ENCODE results near the gene LCE2D. TPM values are rescaled to one million over a fixed set of nuclear protein-coding genes. Genes with fewer than 3 reads are reported as not detected.

Gene LCE2D, protein sequence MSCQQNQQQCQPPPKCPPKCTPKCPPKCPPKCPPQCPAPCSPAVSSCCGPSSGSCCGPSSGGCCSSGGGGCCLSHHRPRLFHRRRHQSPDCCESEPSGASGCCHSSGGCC
- total RNA-seq = not detected in 2 replicates

DNA sequence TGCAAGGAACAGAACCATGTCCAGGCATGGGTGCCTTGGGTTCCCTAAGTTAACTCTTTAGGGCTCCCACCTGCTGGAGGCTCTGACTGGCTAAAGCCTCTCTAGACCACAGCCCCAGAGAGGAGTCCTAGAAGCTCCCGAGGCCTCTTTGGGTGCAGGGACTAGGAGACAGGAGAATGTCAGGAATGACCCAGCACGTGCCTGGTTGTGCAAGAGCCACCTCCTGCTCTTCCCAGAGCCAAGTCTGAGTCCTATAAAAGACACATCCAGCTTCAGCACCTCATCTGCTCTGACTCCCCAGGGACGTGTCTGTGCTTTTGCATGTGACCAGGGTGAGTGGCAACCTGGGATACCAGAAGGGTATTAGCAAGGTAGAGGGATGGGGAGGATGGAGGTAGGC lies at the start of gene LCE2D:
Gene LCE2D, plus strand, starts transcription at position 283 of the 400 bp plus-strand sequence. CDS start 726 bp downstream, outside the sequence.

DNA sequence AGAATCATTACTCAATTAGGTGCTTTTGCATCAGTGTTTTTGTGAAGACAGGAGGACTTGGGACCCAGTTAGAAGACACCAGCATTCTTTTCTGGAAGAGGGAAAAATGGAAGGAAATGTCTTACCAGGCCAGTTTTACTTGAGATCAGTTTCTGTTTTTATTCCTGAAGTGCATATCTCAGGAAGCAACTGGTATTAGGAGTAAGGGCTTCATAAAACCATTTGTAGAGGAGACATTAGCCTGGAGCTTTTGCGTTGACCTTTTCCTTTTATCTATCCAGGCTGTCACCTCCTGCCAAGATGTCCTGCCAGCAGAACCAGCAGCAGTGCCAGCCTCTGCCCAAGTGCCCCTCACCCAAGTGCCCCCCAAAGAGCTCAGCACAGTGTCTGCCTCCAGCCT lies 49.7 kb upstream of the LCE2D start, which contains the start of gene LCE3B:
Gene LCE3B, plus strand, starts transcription at position 301 of the 400 bp plus-strand sequence. Its CDS starts 0 bp downstream, at position 301.

DNA sequence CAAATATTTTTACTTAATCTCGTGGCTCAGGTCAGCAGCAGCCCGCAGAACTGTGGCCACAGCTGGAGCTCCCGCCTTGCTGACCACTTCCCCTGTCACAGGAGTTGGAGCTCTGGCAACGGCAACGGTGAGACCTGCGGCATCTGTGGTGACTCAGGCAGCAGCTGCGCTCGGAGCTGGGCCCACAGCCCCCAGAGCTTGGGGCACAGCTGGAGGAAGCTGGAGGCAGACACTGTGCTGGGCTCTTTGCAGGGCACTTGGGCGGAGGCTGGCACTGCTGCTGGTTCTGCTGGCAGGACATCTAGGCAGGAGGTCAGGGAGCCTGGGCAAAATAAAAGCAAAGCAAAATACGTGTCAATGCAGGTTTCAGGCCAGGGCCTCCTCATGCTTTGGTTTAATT lies 40.4 kb upstream of the LCE2D start, which contains the start of gene LCE3A:
Gene LCE3A, minus strand, starts transcription at position 301 of the 400 bp plus-strand sequence. Its CDS starts 0 bp downstream, at position 301.

GRCh38 chr1:152674983-152675382 lies 11.8 kb downstream of the LCE2D start, which contains the start of gene LCE2C:
Gene LCE2C, plus strand, starts transcription at chr1:152675279. Its CDS starts 737 bp downstream, at chr1:152676016.

GRCh38 chr1:152685823-152686222 lies 22.6 kb downstream of the LCE2D start, which contains the start of gene LCE2B:
Gene LCE2B, plus strand, starts transcription at chr1:152686123. Its CDS starts 721 bp downstream, at chr1:152686844.

GRCh38 chr1:152697701-152698600 lies 34.8 kb downstream of the LCE2D start, which contains the start of gene LCE2A:
Gene LCE2A, plus strand, starts transcription at chr1:152698345. Its CDS starts 557 bp downstream, at chr1:152698902.

DNA sequence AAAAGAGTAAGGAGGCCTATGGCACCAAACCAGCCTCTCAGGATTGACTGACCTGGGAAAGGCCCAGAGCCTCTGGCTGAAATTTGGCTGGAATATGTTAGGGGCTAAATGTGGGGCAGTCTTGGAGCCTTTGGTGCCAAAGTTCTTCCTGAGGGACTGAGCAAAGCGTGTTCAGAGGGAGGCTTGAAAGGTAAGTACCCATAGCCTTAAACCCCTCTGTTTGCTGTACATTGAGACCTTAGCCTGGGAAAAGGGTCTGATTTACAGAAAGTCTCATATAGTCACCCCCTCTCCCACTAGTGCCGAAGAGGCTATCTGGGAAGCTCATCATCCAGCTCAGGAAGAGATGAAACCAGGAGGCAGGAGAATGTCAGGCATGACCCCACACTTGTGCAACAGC lies 44.7 kb downstream of the LCE2D start, which contains the start of gene LCE4A:
Gene LCE4A, plus strand, starts transcription at position 301 of the 400 bp plus-strand sequence. CDS start 916 bp downstream, outside the sequence.

Other genes starting within 250 kb of the LCE2D start
- gene CRNN, start 249.1 kb upstream of the LCE2D start, total RNA-seq = not detected in 2 replicates
- gene LCE5A, start 152.6 kb upstream of the LCE2D start, total RNA-seq = not detected in 2 replicates
- gene CRCT1, start 148.9 kb upstream of the LCE2D start, total RNA-seq = not detected in 2 replicates
- not detected in 2 replicates for gene LCE3E, start 96.6 kb upstream of the LCE2D start, total RNA-seq
- gene LCE3D, start 82.9 kb upstream of the LCE2D start, total RNA-seq = not detected in 2 replicates
- gene LCE3C, start 63.1 kb upstream of the LCE2D start, total RNA-seq = not detected in 2 replicates
- not detected in 2 replicates for gene LCE3B, start 49.6 kb upstream of the LCE2D start, total RNA-seq
- not detected in 2 replicates for gene LCE3A, start 40.3 kb upstream of the LCE2D start, total RNA-seq
- not detected in 2 replicates for gene LCE2C, start 11.9 kb downstream of the LCE2D start, total RNA-seq
- not detected in 2 replicates for gene LCE2B, start 22.7 kb downstream of the LCE2D start, total RNA-seq
- not detected in 2 replicates for gene LCE2A, start 35.0 kb downstream of the LCE2D start, total RNA-seq
- not detected in 2 replicates for gene LCE4A, start 44.8 kb downstream of the LCE2D start, total RNA-seq
- gene KPRP, start 94.6 kb downstream of the LCE2D start, total RNA-seq = not detected in 2 replicates
- gene LCE1F, start 111.8 kb downstream of the LCE2D start, total RNA-seq = not detected in 2 replicates
- not detected in 2 replicates for gene LCE1E, start 122.9 kb downstream of the LCE2D start, total RNA-seq
- gene LCE1D, start 133.3 kb downstream of the LCE2D start, total RNA-seq = not detected in 2 replicates
- gene LCE1C, start 143.3 kb downstream of the LCE2D start, total RNA-seq = not detected in 2 replicates
- not detected in 2 replicates for gene LCE1B, start 148.6 kb downstream of the LCE2D start, total RNA-seq
- gene LCE1A, start 164.1 kb downstream of the LCE2D start, total RNA-seq = not detected in 2 replicates
- not detected in 2 replicates for gene LCE6A, start 179.5 kb downstream of the LCE2D start, total RNA-seq
- gene LCE7A, start 196.6 kb downstream of the LCE2D start, total RNA-seq = not detected in 2 replicates
- not detected in 2 replicates for gene SMCP, start 214.9 kb downstream of the LCE2D start, total RNA-seq
- gene IVL, start 245.2 kb downstream of the LCE2D start, total RNA-seq = not detected in 2 replicates

All from smooth muscle cell of trachea (primary cell).